CD14-positive monocyte (primary cell): Measurements from ENCODE around the gene SLC5A5. TPM values are rescaled to one million over a fixed set of nuclear protein-coding genes. Genes with fewer than 3 reads are reported as not detected.

Source experiments
- DNase-seq, 3 donors: peaks; one replicate each; pipeline ENCODE4 v3.0.0-alpha.2; 2011 to 2022
- H2AFZ ChIP-seq: 2 replicates; pipeline ENCODE4 v1.6.0; 2012; ENCODE audit warnings: mild to moderate bottlenecking, low read depth, low read length, inconsistent platforms; ENCODE audit not compliant: insufficient read depth, poor library complexity, severe bottlenecking
- H3K27ac ChIP-seq, 2 donors: 1 replicate in 1 of 2; 2 replicates in 1 of 2; pipeline ENCODE4 v1.5.1; 2012 to 2013; ENCODE audit warnings: low read length in 2 of 2, control low read depth in 1 of 2, inconsistent platforms in 1 of 2, low read depth in 1 of 2, mild to moderate bottlenecking in 1 of 2
- H3K27me3 ChIP-seq, 2 donors: one replicate each; pipeline versions ENCODE4 v1.6.0 to v1.6.1; 2011 to 2013; ENCODE audit warnings: low read length in 2 of 2; ENCODE audit not compliant: control insufficient read depth in 2 of 2, insufficient read depth in 2 of 2
- H3K36me3 ChIP-seq, 2 donors: replicated peaks in 1 of 2; 1 replicate in 1 of 2; 2 replicates in 1 of 2; pipeline versions ENCODE4 v1.5.1 to v1.6.1; 2012 to 2013; ENCODE audit warnings: low read length in 2 of 2, control low read depth in 1 of 2, inconsistent platforms in 1 of 2, mild to moderate bottlenecking in 1 of 2; ENCODE audit not compliant: insufficient read depth in 2 of 2, control insufficient read depth in 1 of 2
- H3K4me1 ChIP-seq, 2 donors: 1 replicate in 1 of 2; 2 replicates in 1 of 2; pipeline versions ENCODE4 v1.5.1 to v1.6.1; 2012 to 2013; ENCODE audit warnings: low read length in 2 of 2, control low read depth in 1 of 2, inconsistent platforms in 1 of 2, mild to moderate bottlenecking in 1 of 2, moderate library complexity in 1 of 2; ENCODE audit not compliant: insufficient read depth in 2 of 2, control insufficient read depth in 1 of 2
- H3K4me2 ChIP-seq: replicated peaks from 2 replicates; pipeline ENCODE3; 2012; ENCODE audit warnings: low read length, moderate library complexity, mild to moderate bottlenecking; ENCODE audit not compliant: poor library complexity, severe bottlenecking; ENCODE audit errors: extremely low read depth
- H3K4me3 ChIP-seq, 3 experiments: fragments of 200-600 bp in 1 of 3; sonication (generic) in 1 of 3; replicated peaks in 1 of 3; 1 replicate in 2 of 3; 2 replicates in 1 of 3; pipeline ENCODE4 v1.5.1; 2011 to 2013; ENCODE audit warnings: low read length in 3 of 3, mild to moderate bottlenecking in 3 of 3, control low read depth in 2 of 3, low read depth in 2 of 3, inconsistent platforms in 1 of 3, moderate library complexity in 1 of 3
- H3K79me2 ChIP-seq: 2 replicates; pipeline ENCODE4 v1.6.0; 2012; ENCODE audit warnings: mild to moderate bottlenecking, control low read depth, inconsistent platforms, low read length, moderate library complexity; ENCODE audit not compliant: insufficient read depth
- H3K9ac ChIP-seq: 2 replicates; pipeline ENCODE4 v1.6.0; 2017; ENCODE audit warnings: low read length, mild to moderate bottlenecking; ENCODE audit not compliant: insufficient read depth, poor library complexity, severe bottlenecking
- H3K9me3 ChIP-seq, 2 donors: replicated peaks in 1 of 2; 1 replicate in 1 of 2; 2 replicates in 1 of 2; pipeline versions ENCODE4 v1.5.1 to v1.6.1; 2012 to 2013; ENCODE audit warnings: low read length in 2 of 2, control low read depth in 1 of 2; ENCODE audit not compliant: control insufficient read depth in 1 of 2, insufficient read depth in 1 of 2
- H4K20me1 ChIP-seq: 2 replicates; pipeline ENCODE4 v1.6.0; 2012; ENCODE audit warnings: mild to moderate bottlenecking, low read length, control low read depth, moderate library complexity; ENCODE audit not compliant: insufficient read depth
- H3K27ac Mint-ChIP-seq, 7 donors: one replicate each; pipeline ENCODE4 v1.8.0; 2020; ENCODE audit warnings: mild to moderate bottlenecking in 7 of 7, mixed read lengths in 7 of 7, moderate library complexity in 6 of 7, inconsistent platforms in 2 of 7
- H3K27me3 Mint-ChIP-seq, 3 donors: one replicate each; pipeline ENCODE4 v1.8.0; 2021 to 2022; ENCODE audit warnings: low read depth in 3 of 3, mild to moderate bottlenecking in 3 of 3, mixed read lengths in 3 of 3, moderate library complexity in 3 of 3, inconsistent platforms in 1 of 3
- H3K36me3 Mint-ChIP-seq, 2 donors: one replicate each; pipeline ENCODE4 v1.8.0; 2020; ENCODE audit warnings: mixed read lengths in 2 of 2, inconsistent platforms in 1 of 2, mild to moderate bottlenecking in 1 of 2
- H3K4me1 Mint-ChIP-seq: one replicate; pipeline ENCODE4 v1.8.0; 2020; ENCODE audit warnings: mild to moderate bottlenecking, mixed read lengths
- H3K4me3 Mint-ChIP-seq, 2 donors: one replicate each; pipeline ENCODE4 v1.8.0; 2020; ENCODE audit warnings: mild to moderate bottlenecking in 2 of 2, mixed read lengths in 2 of 2, moderate library complexity in 1 of 2
- H3K9me3 Mint-ChIP-seq, 7 donors: one replicate each; pipeline ENCODE4 v1.8.0; 2020 to 2022; ENCODE audit warnings: mixed read lengths in 7 of 7, mild to moderate bottlenecking in 6 of 7, moderate library complexity in 6 of 7, inconsistent platforms in 2 of 7
- WGBS: methylation state at CpG from one replicate; pipeline ENCODE4 v1.1.5; 2013; ENCODE audit warnings: missing lambda C conversion rate; ENCODE audit not compliant: insufficient coverage; 5-methylcytosine and 5-hydroxymethylcytosine counted together
- intact Hi-C, 2 donors: fragments of 100-400 bp; cut with micrococcal nuclease; formaldehyde crosslinking; loops; one replicate each; pipeline versions ENCODE4 v1.15.0 to v1.15.1; 2023
- polyA plus RNA-seq, 3 donors: library from polyadenylated mRNA; depleted of rRNA in 1 of 3; unstranded in 2 of 3; stranded (reverse) in 1 of 3; fragments of 300-500 nt in 2 of 3; fragments of >200 nt in 1 of 3; fragmentation: Illumina TruSeq in 2 of 3; gene quantifications; 1 replicate in 2 of 3; 2 replicates in 1 of 3; pipeline ENCODE4 v1.2.3, GENCODE V29; 2012 to 2021
- TF ChIP-seq, protein P1 (sequence below): fragments of 200-600 bp; IDR thresholded peaks from one replicate; pipeline ENCODE4 v1.8.0; 2022; ENCODE audit warnings: antibody characterized with exemption, mild to moderate bottlenecking

SLC5A5 gene
- polyA plus RNA-seq, 3 donors = 0.03 TPM; not detected in 2

- Histone ChIP-seq H3K79me2 (no peaks in the 10 kb centered on the region), H3K27me3 (no peaks in the 10 kb centered on the region), H2AFZ (no peak overlapping the region), H3K4me1 (peaks cover 12 to 17% of the 10 kb centered on the region in 2 donors), H3K9ac (no peak overlapping the region), H3K36me3 (peaks cover 18 to 25% of the 10 kb centered on the region in 2 donors), H3K9me3 (peaks cover 0 to 5% of the 10 kb centered on the region in 2 donors), H3K4me2 (no peak overlapping the region), H3K27ac (no peak overlapping the region), H4K20me1 (no peaks in the 10 kb centered on the region), H3K4me3 (no peak overlapping the region)
- peaks cover 26 to 44% of the 10 kb centered on the region in 2 donors for H3K36me3 Mint-ChIP-seq
- peaks cover 0 to 8% (median 5%) of the 10 kb centered on the region in 7 donors for H3K9me3 Mint-ChIP-seq
- no peak overlapping the region for H3K4me3 Mint-ChIP-seq
- DNase-seq = no peak
- peaks cover 0 to 5% (median 4%) of the 10 kb centered on the region in 3 donors for H3K27me3 Mint-ChIP-seq
- H3K4me1 Mint-ChIP-seq = peaks cover 11% of the 10 kb centered on the region
- 96% methylated on average over 13 of the region's 13 CpGs for WGBS
- TF ChIP-seq, protein P1, sequence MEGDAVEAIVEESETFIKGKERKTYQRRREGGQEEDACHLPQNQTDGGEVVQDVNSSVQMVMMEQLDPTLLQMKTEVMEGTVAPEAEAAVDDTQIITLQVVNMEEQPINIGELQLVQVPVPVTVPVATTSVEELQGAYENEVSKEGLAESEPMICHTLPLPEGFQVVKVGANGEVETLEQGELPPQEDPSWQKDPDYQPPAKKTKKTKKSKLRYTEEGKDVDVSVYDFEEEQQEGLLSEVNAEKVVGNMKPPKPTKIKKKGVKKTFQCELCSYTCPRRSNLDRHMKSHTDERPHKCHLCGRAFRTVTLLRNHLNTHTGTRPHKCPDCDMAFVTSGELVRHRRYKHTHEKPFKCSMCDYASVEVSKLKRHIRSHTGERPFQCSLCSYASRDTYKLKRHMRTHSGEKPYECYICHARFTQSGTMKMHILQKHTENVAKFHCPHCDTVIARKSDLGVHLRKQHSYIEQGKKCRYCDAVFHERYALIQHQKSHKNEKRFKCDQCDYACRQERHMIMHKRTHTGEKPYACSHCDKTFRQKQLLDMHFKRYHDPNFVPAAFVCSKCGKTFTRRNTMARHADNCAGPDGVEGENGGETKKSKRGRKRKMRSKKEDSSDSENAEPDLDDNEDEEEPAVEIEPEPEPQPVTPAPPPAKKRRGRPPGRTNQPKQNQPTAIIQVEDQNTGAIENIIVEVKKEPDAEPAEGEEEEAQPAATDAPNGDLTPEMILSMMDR = no peak
- intact Hi-C loops = no loop called here
- H3K27ac Mint-ChIP-seq = no peak overlapping the region
Observed at GRCh38 chr19:17826508-17827056, 45.2 kb upstream of the SLC5A5 start.

DNA sequence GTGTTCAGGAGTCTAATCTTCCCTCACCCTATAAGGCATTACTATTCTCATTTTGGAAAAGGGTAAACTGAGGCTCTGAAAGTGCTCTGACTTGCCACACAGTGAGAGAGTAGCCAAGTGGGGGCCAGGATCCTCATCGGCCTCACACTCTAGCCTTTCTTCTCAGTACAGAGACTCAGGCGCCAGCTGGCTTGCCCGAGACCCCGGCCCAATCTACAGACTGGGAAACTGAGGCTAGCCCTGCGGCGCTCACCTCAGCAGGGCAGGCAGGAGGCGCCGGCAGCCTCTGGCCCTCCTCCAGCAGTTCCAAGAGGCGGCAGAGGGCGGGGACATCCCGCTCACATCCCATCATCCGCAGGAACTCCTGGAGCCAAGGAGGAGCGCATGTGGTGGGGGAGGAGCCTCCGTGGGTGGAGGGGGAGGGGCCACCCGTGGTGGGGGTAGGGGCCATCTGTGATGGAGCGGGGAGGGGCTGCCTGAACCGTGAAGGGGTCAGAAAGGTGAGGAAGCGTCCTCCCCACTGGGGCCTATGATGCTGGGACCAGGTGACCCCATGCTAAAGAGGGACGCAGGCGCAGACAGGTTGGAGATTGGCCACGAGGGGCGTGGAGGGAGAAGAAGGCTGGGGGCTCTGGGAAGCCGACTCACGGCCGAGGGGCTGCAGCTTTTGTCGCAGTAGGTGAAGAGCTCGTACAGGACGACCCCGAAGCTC is 41.7 kb upstream of the SLC5A5 start:
- Histone ChIP-seq H3K9ac (no peak overlapping the region), H2AFZ (no peak overlapping the region), H3K4me3 (no peak overlapping the region), H3K79me2 (no peaks in the 10 kb centered on the region), H3K36me3 (peaks cover 38 to 50% of the 10 kb centered on the region in 2 donors), H4K20me1 (no peaks in the 10 kb centered on the region), H3K27ac (no peak overlapping the region), H3K27me3 (no peaks in the 10 kb centered on the region), H3K9me3 (peaks cover 0 to 5% of the 10 kb centered on the region in 2 donors), H3K4me2 (no peak overlapping the region), H3K4me1 (peaks cover 12 to 17% of the 10 kb centered on the region in 2 donors)
- H3K4me1 Mint-ChIP-seq = peaks cover 11% of the 10 kb centered on the region
- H3K27ac Mint-ChIP-seq = peak overlapping the region in 2 of 7 donors; percentile 64
- no peaks in the 10 kb centered on the region for H3K27me3 Mint-ChIP-seq
- H3K36me3 Mint-ChIP-seq = peaks cover 50 to 76% of the 10 kb centered on the region in 2 donors
- 94% methylated on average over 14 of the region's 29 CpGs for WGBS
- DNase-seq = no peak
- intact Hi-C loops = no loop called here
- TF ChIP-seq, protein P1 = no peak
- peaks cover 2 to 8% (median 5%) of the 10 kb centered on the region in 7 donors for H3K9me3 Mint-ChIP-seq
- no peak overlapping the region for H3K4me3 Mint-ChIP-seq
